Measurements from ENCODE around the gene PTPRD. TPM values are rescaled to one million over a fixed set of nuclear protein-coding genes. Genes with fewer than 3 reads are reported as not detected.

The PTPRD gene
- total RNA-seq, 1 donor from 2014 or later: 139 TPM

GRCh38 chr9:10079284-10079964 lies 533.4 kb downstream of the PTPRD start:
- Mint-ChIP-seq H3K4me3 (no peak overlapping the region), H3K27me3 (ENCODE audit: low read depth) (no peaks in the 10 kb centered on the region), H3K9me3 (no peaks in the 10 kb centered on the region), H3K4me1 (no peaks in the 10 kb centered on the region), H3K36me3 (ENCODE audit: low read depth) (no peaks in the 10 kb centered on the region), H3K27ac (ENCODE audit: unreplicated experiment) (no peak overlapping the region)
- TF ChIP-seq CTCF (conservative IDR thresholded peaks at IDR 0.05): no peak
- no peak for DNase-seq (ENCODE audit: low read depth, low spot score)

- DNase-seq (ENCODE audit: low read depth, low spot score): no peak
- Mint-ChIP-seq H3K4me1 (peaks cover 10% of the 10 kb centered on the region), H3K9me3 (no peaks in the 10 kb centered on the region), H3K27ac (ENCODE audit: unreplicated experiment) (no peak overlapping the region), H3K27me3 (ENCODE audit: low read depth) (no peaks in the 10 kb centered on the region), H3K4me3 (no peak overlapping the region), H3K36me3 (ENCODE audit: low read depth) (no peaks in the 10 kb centered on the region)
- TF ChIP-seq CTCF (conservative IDR thresholded peaks at IDR 0.05): no peak
Observed at GRCh38 chr9:10071579-10071978, 541.2 kb downstream of the PTPRD start.

GRCh38 chr9:10062629-10063395 lies 550.0 kb downstream of the PTPRD start:
- no peak for DNase-seq (ENCODE audit: low read depth, low spot score)
- Mint-ChIP-seq H3K27ac (ENCODE audit: unreplicated experiment) (no peak overlapping the region), H3K4me1 (no peaks in the 10 kb centered on the region), H3K36me3 (ENCODE audit: low read depth) (no peaks in the 10 kb centered on the region), H3K9me3 (no peaks in the 10 kb centered on the region), H3K4me3 (no peak overlapping the region), H3K27me3 (ENCODE audit: low read depth) (no peaks in the 10 kb centered on the region)
- no peak for TF ChIP-seq CTCF (conservative IDR thresholded peaks at IDR 0.05)

- Mint-ChIP-seq H3K4me3 (no peak overlapping the region), H3K9me3 (no peaks in the 10 kb centered on the region)
- DNase-seq (ENCODE audit: low read depth, low spot score): no peak
Observed at GRCh38 chr9:10059044-10059443, 553.8 kb downstream of the PTPRD start.

GRCh38 chr9:10055886-10056395 lies 556.9 kb downstream of the PTPRD start:
- H3K27me3 Mint-ChIP-seq (ENCODE audit: low read depth): no peaks in the 10 kb centered on the region
- H3K27ac Mint-ChIP-seq (ENCODE audit: unreplicated experiment): no peak overlapping the region
- H3K36me3 Mint-ChIP-seq (ENCODE audit: low read depth): no peaks in the 10 kb centered on the region
- H3K9me3 Mint-ChIP-seq: no peaks in the 10 kb centered on the region
- TF ChIP-seq CTCF (conservative IDR thresholded peaks at IDR 0.05): no peak
- DNase-seq (ENCODE audit: low read depth, low spot score): no peak
- H3K4me3 Mint-ChIP-seq: no peak overlapping the region
- H3K4me1 Mint-ChIP-seq: no peaks in the 10 kb centered on the region

More at GRCh38 chr9:10059044-10059443, 553.8 kb downstream of the PTPRD start:
- Mint-ChIP-seq H3K36me3 (ENCODE audit: low read depth) (no peaks in the 10 kb centered on the region), H3K27me3 (ENCODE audit: low read depth) (no peaks in the 10 kb centered on the region), H3K4me1 (no peaks in the 10 kb centered on the region), H3K27ac (ENCODE audit: unreplicated experiment) (no peak overlapping the region)
- no peak for TF ChIP-seq CTCF (conservative IDR thresholded peaks at IDR 0.05)

All from neural crest cell (in vitro differentiated cells).